Stimulated activated CD4-positive, alpha-beta T cell treated with anti-CD3 and anti-CD28 coated beads, Interleukin-1b, Interleukin-23, amount 100 ng/mL, for 4 hours (primary cell): Measurements from ENCODE around the gene ABL1.

ENCODE experiments used
- DNase-seq, 2 donors: peaks; one replicate each; pipeline ENCODE4 v3.0.0-alpha.2; 2020; ENCODE audit warnings: low read depth in 2 of 2

The ABL1 gene

DNA sequence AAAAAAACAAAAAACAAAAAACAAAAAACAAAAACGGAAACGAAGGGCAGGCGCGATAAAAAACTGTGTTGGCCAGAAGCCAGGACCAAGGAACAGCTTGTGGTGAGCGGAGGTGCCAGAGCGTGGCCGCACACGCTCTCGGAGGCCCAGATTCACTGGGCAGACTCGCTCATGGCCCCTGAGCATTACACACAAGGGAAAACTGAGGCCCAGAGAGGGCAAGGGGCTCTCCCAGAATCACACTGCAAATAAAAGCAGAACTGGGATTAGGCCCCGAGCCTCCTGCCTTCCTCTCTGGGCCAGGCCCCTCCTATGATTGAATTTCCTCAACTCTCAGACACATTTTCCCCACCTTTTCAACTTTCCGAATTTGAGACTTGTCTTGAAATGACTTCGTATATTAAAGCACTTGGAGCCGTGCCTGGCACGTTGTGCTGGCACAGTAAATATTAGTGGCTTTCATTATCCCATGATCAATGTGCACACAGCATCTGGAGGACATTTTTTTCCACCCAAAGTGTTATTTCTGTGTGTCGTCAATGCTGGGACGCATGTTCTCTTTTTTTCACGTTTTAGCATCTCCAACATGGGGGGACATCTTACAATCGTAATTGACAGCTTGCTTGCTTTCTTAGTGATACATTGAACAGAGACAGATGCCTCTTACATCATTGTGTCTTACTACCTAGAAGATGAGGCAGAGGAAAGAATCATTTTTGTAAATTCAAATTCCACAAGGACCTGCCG, 96.6 kb downstream of the ABL1 start:
- DNase-seq, result no peak

DNA sequence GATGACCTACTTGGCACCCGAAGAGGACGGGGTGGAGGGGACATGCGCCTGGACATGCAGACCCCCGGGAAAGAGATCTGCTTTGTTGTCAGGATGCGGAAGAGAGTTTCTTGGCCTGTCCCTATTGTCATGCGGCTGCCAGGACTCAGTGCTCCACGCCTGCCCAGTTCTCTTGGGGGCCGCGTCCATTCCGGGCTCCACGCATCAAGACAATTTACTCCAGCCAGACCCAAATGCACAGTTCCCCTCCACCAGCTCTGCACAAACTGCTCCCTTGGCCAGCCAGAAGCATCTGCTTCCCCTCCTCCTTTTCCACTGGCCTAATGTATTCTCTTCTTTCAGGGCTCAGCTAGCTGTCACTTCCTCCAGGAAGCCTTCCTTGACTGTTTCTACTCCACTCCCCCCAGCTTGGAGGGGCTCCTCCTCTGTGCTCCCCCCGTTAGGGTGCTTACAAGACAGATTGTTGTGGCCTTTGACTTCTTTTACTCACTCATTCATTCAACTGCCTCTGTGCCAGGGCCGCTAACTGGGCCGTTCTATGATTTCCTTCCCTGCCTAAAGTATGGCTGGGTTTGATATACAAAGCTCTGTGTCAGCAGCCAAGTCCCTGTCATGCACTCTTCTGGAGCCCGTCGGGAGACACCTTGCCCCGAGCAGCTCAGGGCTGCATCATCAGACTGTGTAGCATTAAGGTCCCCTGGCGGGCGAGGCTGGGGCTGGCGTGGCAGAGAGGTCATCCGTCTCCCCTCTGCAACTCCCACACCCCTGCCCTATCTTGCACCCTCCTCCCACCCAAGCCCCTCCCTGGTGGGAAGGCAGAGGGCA, 97.4 kb downstream of the ABL1 start:
- no peak for DNase-seq

DNA sequence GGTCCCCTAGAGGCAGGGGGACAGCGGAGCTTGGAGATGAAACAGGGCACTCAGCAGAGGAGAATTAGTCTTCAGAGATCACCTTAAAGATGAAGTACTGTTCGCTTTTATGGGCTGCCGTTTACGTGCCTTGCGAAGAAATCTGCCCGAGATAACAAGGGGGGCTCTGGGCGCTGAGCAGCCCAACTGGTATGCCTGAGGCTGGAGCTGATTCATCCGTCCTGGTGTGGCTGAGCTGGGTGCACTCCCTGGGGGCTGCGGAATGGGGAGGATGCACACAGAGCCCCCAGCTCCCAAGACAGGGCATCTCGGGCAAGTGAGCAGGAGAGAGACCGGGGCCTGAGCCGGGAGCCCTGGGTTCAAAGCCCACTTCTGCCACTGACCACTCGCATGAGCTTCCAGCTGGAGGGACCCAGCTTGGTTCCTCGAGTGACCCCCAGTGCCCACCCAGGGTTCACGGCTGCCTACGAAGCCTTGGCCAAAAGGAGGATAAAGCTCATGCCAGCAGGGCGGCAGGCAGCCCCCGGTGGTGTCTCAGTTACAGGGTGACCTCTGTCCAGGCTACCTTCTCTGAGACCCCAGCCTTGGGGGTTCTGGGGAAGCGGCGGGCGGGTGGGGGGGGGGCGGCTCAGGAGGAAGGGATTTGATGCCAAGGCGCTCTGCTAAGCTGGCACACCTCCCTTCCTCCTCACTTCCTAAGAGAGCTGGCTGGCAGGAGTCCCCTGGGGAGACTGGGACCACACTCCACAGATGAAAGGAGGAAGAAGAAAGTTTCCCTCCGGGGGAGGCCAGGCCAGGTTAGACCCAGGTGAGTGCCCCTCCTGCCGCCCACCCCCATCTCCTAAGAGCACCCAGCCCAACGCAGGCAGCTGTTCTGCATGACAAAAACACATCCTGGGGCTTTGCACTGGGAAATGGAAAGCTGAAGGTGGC, 98.3 kb downstream of the ABL1 start:
- DNase-seq, result no peak

DNA sequence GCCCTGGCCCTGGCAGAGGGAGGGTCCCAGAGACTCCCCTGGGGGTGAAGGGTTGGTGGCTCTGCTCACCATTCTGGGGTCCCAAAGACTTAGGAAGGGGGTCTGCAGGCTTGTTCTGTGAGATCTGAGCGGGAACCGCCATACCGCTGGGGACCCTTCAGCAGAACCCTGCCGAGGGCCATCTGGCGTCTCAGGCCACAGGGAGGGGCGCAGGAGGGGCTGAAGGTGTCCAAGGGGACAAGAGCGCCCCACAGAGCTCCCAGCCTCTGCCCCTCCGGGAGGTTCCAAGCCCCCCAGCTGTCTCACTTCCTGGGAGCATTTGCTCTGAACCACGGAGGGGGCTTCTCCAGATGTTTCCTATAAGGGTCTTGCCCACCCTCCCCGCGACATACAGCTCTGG, 99.2 kb downstream of the ABL1 start:
- DNase-seq, result no peak

DNA sequence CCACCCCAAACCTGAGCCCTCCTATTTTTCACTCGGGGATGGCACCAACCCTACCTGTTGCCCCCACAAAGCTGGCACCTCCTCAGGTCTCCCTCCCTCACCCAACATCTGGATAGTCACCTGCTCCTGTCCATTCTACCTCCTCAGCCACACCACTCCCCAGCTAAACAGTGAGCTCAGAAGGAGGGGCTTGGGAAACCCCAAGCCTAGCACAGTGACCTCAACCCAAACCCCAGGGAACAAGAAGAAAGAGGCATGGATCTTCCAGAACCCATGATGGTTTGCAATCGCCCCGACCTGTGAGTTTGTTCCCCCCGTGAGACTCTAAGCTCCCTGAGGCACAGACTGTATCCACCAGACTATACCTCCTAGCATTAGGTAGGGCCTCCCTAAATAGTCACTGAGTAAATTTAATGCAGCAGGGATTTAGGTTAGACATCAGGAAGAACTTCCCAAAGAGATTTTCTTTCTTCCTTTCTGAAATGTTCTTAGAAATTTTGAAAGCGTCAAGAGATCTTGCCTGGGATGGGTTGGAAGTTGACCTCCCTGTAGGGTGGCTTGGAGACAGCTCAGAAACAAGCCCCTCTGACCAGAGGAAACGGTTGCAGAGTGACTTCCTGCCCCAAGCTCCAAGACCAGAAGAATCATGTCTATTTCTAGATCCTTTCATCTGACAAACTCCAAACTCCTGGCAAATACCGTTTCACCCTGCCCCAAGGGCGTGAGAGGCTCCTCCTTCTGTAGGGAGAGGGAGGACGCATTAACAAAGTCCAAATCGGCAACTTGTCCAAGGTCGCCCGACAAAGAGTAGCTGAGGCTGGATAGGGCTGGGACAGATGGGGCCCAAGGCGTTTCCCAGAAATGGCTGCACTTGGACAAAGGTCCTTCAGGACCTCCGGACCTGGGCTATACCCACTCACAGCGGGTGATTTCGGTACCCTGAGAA, 99.9 kb downstream of the ABL1 start:
- no peak for DNase-seq

DNA sequence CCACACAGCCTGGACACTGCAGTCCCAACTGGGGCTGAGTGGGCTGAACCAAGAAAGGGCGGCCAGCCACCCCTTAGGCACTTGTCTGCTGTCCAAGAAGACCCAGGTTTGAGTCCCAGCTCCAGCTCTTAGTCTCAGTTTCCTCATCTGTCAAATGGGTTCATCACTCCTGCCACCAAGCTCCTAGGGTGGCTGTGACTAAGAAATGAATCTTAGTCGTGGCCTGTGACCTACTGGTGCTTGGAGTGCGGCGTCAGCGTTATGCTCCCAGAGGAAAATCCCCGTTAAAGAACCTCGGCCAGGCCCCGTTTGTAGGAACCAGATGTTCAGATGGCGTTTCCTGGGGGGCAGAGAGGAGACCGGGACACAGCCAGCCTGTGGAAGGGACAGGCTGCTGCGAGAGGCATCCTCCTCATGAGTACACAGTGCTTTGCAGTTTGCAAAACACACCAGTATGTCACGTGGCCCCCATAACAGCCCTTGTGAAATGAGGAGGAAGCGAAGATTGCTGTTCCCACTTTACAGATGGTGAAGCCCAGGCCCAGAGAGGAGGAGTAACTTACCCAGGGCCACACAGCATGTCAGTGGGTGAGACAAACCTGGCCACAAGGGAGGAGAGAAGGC, 100.7 kb downstream of the ABL1 start:
- DNase-seq, result no peak

DNA sequence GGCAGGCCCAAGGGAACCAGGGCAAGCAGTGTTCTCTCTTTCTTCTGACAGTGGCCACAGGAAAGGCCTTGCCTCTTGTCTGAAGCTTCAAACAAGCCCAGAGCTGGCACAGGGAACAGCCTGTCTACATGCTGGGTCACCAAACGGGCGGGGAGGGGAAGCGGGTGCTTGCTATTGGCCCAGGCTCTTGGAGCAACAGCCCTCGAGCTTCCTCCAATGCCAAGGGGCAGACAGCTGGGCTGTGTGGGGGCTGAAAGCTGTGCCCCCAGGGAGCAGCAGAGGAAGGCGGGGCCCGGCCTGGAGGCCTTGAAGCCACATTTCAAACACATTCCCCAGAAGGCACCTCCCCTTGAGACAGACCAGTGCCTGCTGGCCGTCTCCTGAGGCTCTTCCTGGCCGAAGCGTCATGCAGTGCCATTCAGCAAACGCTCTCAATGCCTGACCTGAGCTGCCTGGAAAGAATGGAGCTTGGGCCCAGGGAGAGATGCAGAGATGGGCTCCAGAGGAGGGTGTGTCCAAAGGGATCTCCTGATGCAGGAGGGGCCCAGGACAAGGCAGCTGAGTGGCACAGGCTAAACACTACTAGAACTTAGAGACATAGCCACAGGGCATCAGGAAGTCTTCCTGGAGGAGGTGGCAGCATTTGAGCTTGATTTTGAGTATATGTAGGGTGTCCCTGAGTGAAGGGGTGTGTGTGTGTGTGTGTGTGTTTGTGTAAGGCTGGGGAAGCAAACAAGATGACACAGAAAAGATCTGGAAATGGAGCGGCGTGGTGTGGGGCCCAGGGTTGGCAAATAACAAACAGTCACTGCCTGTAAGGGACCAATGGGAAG, 101.4 kb downstream of the ABL1 start:
- DNase-seq, result no peak
